Activated CD8-positive, alpha-beta T cell treated with anti-CD3 and anti-CD28 coated beads, Interleukin-2, amount 10 ng/mL, durations not matched to agents 7 days and 5 days (primary cell): ENCODE data around the gene DLG2. TPM values are rescaled to one million over a fixed set of nuclear protein-coding genes. Genes with fewer than 3 reads are reported as not detected.
A peak's percentile ranks its signal among the peaks of the same experiment; 100 is the strongest.

Experiments used
- ATAC-seq: fragments of 150-1000 bp; cut with Tn5 transposase; one replicate; pipeline ENCODE4 v1.10.0; 2021; ENCODE audit warnings: moderate library complexity
- CTCF ChIA-PET: fragments of 350-600 bp; sonication (Branson Sonifier 250); formaldehyde crosslinking; loops from one replicate; lab custom pipeline; 2021; ENCODE audit warnings: antibody characterized with exemption; lab: Charles Lee
- POLR2A ChIA-PET: fragments of 350-600 bp; sonication (Branson Sonifier 250); formaldehyde crosslinking; loops from one replicate; lab custom pipeline; 2021; ENCODE audit warnings: antibody characterized with exemption; lab: Charles Lee
- DNase-seq: peaks from one replicate; pipeline ENCODE4 v3.0.0-alpha.2; 2020
- H3K27ac Mint-ChIP-seq: one replicate; pipeline ENCODE4 v1.8.0; 2021; ENCODE audit warnings: mild to moderate bottlenecking, mixed read lengths
- H3K27me3 Mint-ChIP-seq: one replicate; pipeline ENCODE4 v1.8.0; 2021; ENCODE audit warnings: low read depth, mixed read lengths
- H3K36me3 Mint-ChIP-seq: one replicate; pipeline ENCODE4 v1.8.0; 2021; ENCODE audit warnings: low read depth, mixed read lengths
- H3K4me1 Mint-ChIP-seq: one replicate; pipeline ENCODE4 v1.8.0; 2021; ENCODE audit warnings: low read depth, mixed read lengths
- H3K4me3 Mint-ChIP-seq: one replicate; pipeline ENCODE4 v1.8.0; 2021; ENCODE audit warnings: mild to moderate bottlenecking, mixed read lengths
- H3K9me3 Mint-ChIP-seq: one replicate; pipeline ENCODE4 v1.8.0; 2022; ENCODE audit warnings: mixed read lengths; ENCODE audit not compliant: insufficient read depth
- total RNA-seq, 2 experiments: library from RNA; stranded (reverse); gene quantifications; one replicate each; pipeline ENCODE4 v1.2.3, GENCODE V29; 2021

Gene DLG2
- total RNA-seq, 2 experiments from 2014 or later, result 1.3 to 1.6 TPM

GRCh38 chr11:84751371-84751770 lies 875.8 kb downstream of the DLG2 start:
- Mint-ChIP-seq H3K27ac (no peak overlapping the region), H3K27me3 (no peaks in the 10 kb centered on the region), H3K36me3 (no peaks in the 10 kb centered on the region), H3K4me1 (no peaks in the 10 kb centered on the region), H3K4me3 (no peak overlapping the region), H3K9me3 (no peaks in the 10 kb centered on the region)
- ATAC-seq (no peak), DNase-seq (no peak)
- ChIA-PET POLR2A (no interaction called here), CTCF (no interaction called here)

- H3K27me3 Mint-ChIP-seq, result no peaks in the 10 kb centered on the region
- ChIA-PET CTCF (no interaction called here), POLR2A (no interaction called here)
- DNase-seq (no peak), ATAC-seq (no peak)
- no peaks in the 10 kb centered on the region for H3K4me1 Mint-ChIP-seq
- H3K4me3 Mint-ChIP-seq, result no peak overlapping the region
- peaks cover 11% of the 10 kb centered on the region for H3K9me3 Mint-ChIP-seq
- H3K27ac Mint-ChIP-seq, result no peak overlapping the region
- H3K36me3 Mint-ChIP-seq, result no peaks in the 10 kb centered on the region
Measured at GRCh38 chr11:84747871-84748270, 879.3 kb downstream of the DLG2 start.

- ChIA-PET POLR2A (no interaction called here), CTCF (no interaction called here)
- ATAC-seq (no peak), DNase-seq (no peak)
- Mint-ChIP-seq H3K4me1 (no peaks in the 10 kb centered on the region), H3K4me3 (no peak overlapping the region), H3K27me3 (no peaks in the 10 kb centered on the region), H3K9me3 (peaks cover 3% of the 10 kb centered on the region), H3K36me3 (no peaks in the 10 kb centered on the region), H3K27ac (no peak overlapping the region)
Measured at GRCh38 chr11:84740050-84740449, 887.1 kb downstream of the DLG2 start.

- Mint-ChIP-seq H3K27ac (no peak overlapping the region), H3K36me3 (no peaks in the 10 kb centered on the region), H3K9me3 (peaks cover 6% of the 10 kb centered on the region), H3K4me3 (no peak overlapping the region), H3K27me3 (peaks cover 5% of the 10 kb centered on the region), H3K4me1 (peaks cover 4% of the 10 kb centered on the region)
- DNase-seq (no peak), ATAC-seq (no peak)
- POLR2A ChIA-PET, result no interaction called here
- CTCF ChIA-PET, result no interaction called here
Measured at GRCh38 chr11:84724256-84724655, 902.9 kb downstream of the DLG2 start.

- Mint-ChIP-seq H3K4me1 (peaks cover 4% of the 10 kb centered on the region), H3K27ac (no peak overlapping the region), H3K36me3 (no peaks in the 10 kb centered on the region), H3K4me3 (no peak overlapping the region), H3K27me3 (peaks cover 9% of the 10 kb centered on the region), H3K9me3 (peaks cover 3% of the 10 kb centered on the region)
- DNase-seq (no peak), ATAC-seq (no peak)
- ChIA-PET POLR2A (no interaction called here), CTCF (no interaction called here)
Measured at GRCh38 chr11:84722583-84723108, 904.5 kb downstream of the DLG2 start.

GRCh38 chr11:84721561-84721961 lies 905.6 kb downstream of the DLG2 start:
- Mint-ChIP-seq H3K36me3 (no peaks in the 10 kb centered on the region), H3K27me3 (peaks cover 9% of the 10 kb centered on the region), H3K27ac (no peak overlapping the region), H3K4me1 (peaks cover 4% of the 10 kb centered on the region), H3K9me3 (no peaks in the 10 kb centered on the region), H3K4me3 (no peak overlapping the region)
- DNase-seq (no peak), ATAC-seq (no peak)
- POLR2A ChIA-PET, result no interaction called here
- CTCF ChIA-PET, result no interaction called here

- H3K27ac Mint-ChIP-seq, result no peak overlapping the region
- CTCF ChIA-PET, result no interaction called here
- no peaks in the 10 kb centered on the region for H3K36me3 Mint-ChIP-seq
- no peaks in the 10 kb centered on the region for H3K9me3 Mint-ChIP-seq
- H3K4me1 Mint-ChIP-seq, result peaks cover 4% of the 10 kb centered on the region
- peak overlapping the region; percentile 61 for H3K4me3 Mint-ChIP-seq
- DNase-seq, result peak; percentile 20
- POLR2A ChIA-PET, result no interaction called here
- peaks cover 9% of the 10 kb centered on the region for H3K27me3 Mint-ChIP-seq
- peak; percentile 70 for ATAC-seq
Measured at GRCh38 chr11:84720706-84721402, 906.3 kb downstream of the DLG2 start.

GRCh38 chr11:84719935-84720577 lies 907.1 kb downstream of the DLG2 start:
- H3K27me3 Mint-ChIP-seq, result peaks cover 9% of the 10 kb centered on the region
- H3K4me3 Mint-ChIP-seq, result peak overlapping the region; percentile 63
- H3K9me3 Mint-ChIP-seq, result no peaks in the 10 kb centered on the region
- POLR2A ChIA-PET, result interaction anchor here (0.5 kb wide), 1 partner anchor 15 kb away, joined by 3 read pairs; no protein-coding TSS in a partner anchor
- no peaks in the 10 kb centered on the region for H3K36me3 Mint-ChIP-seq
- CTCF ChIA-PET, result no interaction called here
- H3K4me1 Mint-ChIP-seq, result peaks cover 4% of the 10 kb centered on the region
- H3K27ac Mint-ChIP-seq, result no peak overlapping the region
- DNase-seq (no peak), ATAC-seq (peak; percentile 58)

GRCh38 chr11:84714316-84714780 lies 912.8 kb downstream of the DLG2 start:
- peak; percentile 88 for ATAC-seq

GRCh38 chr11:84691830-84692229 lies 935.3 kb downstream of the DLG2 start:
- H3K4me3 Mint-ChIP-seq, result no peak overlapping the region
- no peak overlapping the region for H3K27ac Mint-ChIP-seq
- no peaks in the 10 kb centered on the region for H3K36me3 Mint-ChIP-seq
- ChIA-PET POLR2A (no interaction called here), CTCF (no interaction called here)
- no peaks in the 10 kb centered on the region for H3K9me3 Mint-ChIP-seq
- H3K27me3 Mint-ChIP-seq, result no peaks in the 10 kb centered on the region
- ATAC-seq (no peak), DNase-seq (no peak)
- H3K4me1 Mint-ChIP-seq, result no peaks in the 10 kb centered on the region

More at GRCh38 chr11:84714316-84714780, 912.8 kb downstream of the DLG2 start:
- ChIA-PET CTCF (no interaction called here), POLR2A (no interaction called here)
- peak; percentile 80 for DNase-seq
- Mint-ChIP-seq H3K27me3 (peaks cover 4% of the 10 kb centered on the region), H3K27ac (peak overlapping the region; percentile 33), H3K36me3 (no peaks in the 10 kb centered on the region), H3K9me3 (no peaks in the 10 kb centered on the region), H3K4me3 (peak overlapping the region; percentile 55), H3K4me1 (peaks cover 2% of the 10 kb centered on the region)

GRCh38 chr11:84687433-84687832 lies 939.7 kb downstream of the DLG2 start:
- H3K4me1 Mint-ChIP-seq, result no peaks in the 10 kb centered on the region
- no peak overlapping the region for H3K27ac Mint-ChIP-seq
- H3K27me3 Mint-ChIP-seq, result no peaks in the 10 kb centered on the region
- H3K9me3 Mint-ChIP-seq, result no peaks in the 10 kb centered on the region
- no peak for DNase-seq
- H3K36me3 Mint-ChIP-seq, result no peaks in the 10 kb centered on the region
- ChIA-PET CTCF (no interaction called here), POLR2A (no interaction called here)
- no peak for ATAC-seq
- H3K4me3 Mint-ChIP-seq, result no peak overlapping the region

GRCh38 chr11:84686716-84687115 lies 940.4 kb downstream of the DLG2 start:
- ATAC-seq, result no peak
- no peaks in the 10 kb centered on the region for H3K27me3 Mint-ChIP-seq
- ChIA-PET POLR2A (no interaction called here), CTCF (no interaction called here)
- H3K4me1 Mint-ChIP-seq, result no peaks in the 10 kb centered on the region
- H3K4me3 Mint-ChIP-seq, result no peak overlapping the region
- H3K27ac Mint-ChIP-seq, result no peak overlapping the region
- no peak for DNase-seq
- no peaks in the 10 kb centered on the region for H3K9me3 Mint-ChIP-seq
- no peaks in the 10 kb centered on the region for H3K36me3 Mint-ChIP-seq
